ENCODE measurements around the gene JMJD8.
A peak's percentile ranks its signal among the peaks of the same experiment; 100 is the strongest.

JMJD8 gene, protein sequence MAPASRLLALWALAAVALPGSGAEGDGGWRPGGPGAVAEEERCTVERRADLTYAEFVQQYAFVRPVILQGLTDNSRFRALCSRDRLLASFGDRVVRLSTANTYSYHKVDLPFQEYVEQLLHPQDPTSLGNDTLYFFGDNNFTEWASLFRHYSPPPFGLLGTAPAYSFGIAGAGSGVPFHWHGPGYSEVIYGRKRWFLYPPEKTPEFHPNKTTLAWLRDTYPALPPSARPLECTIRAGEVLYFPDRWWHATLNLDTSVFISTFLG

DNA sequence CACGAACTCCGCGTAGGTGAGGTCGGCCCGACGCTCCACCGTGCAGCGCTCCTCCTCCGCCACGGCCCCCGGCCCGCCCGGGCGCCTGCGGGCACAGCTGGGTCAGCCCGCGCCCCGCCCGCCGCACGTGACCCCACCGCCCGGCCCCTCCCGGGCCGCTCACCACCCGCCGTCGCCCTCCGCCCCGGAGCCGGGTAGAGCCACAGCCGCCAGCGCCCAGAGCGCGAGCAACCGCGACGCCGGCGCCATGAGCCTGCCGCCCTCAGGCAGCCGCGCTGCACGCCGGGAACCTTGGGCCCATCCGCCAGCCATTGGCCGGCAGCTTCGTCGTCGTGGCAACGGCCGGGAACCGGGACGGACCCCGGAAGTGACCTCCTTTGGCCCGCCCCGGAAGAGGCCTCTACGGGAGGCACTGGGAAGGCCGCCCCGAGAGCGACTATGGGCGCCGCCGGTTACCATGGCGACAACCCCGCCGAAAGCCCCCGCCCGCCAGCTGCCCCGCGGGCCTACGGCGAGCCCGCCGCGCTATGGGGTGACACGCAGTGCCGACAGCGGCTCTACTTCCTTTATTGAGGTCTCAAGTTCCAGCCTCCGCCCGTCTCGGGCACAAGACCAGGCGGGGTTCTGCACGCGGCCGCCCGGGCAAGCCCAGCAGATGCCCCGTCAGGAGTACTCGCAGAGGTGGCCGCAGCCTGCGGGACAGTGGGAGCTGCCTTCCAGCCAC is at the start of gene JMJD8:
TSS of gene JMJD8 (minus strand) at position 264 of the 724 bp plus-strand sequence. CDS start at position 249, 15 bp downstream.
- intact Hi-C loops (cut with DNase I): no loop called here

DNA sequence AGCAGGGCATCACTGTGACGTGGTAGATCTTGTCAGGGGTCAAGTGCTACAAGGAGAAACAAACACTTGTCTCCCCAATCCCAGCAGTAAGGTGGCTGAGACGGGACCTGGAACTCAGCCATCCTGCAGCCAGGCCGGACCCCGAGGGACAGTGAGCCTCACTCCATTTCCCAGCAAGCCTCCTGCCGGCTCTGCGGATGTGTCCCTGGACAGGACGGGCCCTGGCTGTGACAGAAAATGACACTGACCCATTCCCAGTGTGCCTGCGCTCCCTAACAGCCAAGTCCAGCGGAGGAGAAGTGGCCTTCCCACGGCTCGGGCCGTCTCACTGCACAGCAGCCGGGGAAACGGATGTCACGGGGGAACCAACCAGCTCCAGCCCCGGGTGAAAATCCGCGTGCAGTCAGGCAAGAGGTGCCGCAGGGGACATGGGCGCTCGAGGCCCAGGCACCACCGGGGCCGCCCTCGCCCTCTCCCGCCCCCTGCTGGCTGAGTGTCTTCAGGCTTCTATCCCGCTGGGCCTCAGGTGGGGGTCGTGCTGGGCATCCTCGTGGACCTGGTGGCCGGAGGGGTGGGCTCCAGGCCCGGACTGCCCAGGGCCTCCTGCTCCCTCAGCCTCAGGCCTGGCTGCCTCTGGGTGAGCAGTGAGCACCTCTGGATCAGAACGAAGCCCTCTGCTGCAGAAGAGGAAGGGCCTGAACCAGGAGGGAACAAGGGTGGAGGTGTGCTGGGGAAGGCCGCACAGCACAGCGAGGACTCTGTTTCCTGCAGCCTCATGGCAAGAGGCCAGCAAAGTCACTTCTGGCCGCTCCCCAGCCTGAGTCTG is 49.5 kb upstream of the JMJD8 start:
- peak in 1 of 10 donors; percentile 83 for DNase-seq
- intact Hi-C loops (cut with DNase I): no loop called here

More for the DNA sequence above, at the start of gene JMJD8:
- DNase-seq: peak; percentile 96 to 99 (median 98)

DNA sequence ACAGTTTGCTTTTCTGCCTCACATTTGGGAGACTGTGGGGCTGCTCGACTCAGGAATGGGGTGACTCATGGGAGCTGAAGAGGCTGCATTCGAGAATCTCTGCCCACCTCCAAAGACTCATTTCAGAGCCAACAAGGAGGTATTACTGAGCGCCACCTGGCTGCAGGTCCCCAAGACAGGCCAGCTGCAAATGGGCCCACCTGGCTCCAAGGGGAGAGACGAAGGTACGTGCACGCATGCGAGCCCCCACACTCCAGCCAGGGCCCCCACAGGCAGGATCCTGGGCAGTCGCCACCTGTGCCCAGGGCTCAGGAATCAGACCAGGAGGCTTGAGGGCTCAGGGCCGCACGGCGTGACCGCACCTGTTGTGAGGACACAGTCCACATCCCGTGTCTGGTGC is 48.8 kb upstream of the JMJD8 start:
- DNase-seq: peak in 1 of 10 donors; percentile 76
- intact Hi-C loops (cut with DNase I): no loop called here

DNA sequence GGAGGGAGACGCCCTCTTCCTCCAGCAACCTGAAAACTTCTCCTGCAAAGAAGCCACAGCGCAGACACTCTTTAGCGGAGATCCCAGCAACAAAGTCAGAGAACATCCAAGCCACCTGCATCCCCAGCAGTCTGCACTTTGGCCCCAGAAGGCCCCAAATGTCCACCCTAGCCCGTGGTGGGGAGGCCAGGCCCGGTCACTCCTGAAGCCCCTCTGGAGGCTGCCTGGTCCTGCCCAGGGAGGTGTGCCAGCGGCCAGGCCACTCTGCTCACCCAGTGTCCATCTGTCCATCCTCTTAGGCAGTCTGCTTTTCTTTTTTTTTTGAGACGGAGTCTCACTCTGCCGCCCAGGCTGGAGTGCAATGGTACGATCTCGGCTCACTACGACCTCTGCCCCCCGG is 48.2 kb upstream of the JMJD8 start:
- intact Hi-C loops (cut with DNase I): no loop called here
- DNase-seq: no peak

DNA sequence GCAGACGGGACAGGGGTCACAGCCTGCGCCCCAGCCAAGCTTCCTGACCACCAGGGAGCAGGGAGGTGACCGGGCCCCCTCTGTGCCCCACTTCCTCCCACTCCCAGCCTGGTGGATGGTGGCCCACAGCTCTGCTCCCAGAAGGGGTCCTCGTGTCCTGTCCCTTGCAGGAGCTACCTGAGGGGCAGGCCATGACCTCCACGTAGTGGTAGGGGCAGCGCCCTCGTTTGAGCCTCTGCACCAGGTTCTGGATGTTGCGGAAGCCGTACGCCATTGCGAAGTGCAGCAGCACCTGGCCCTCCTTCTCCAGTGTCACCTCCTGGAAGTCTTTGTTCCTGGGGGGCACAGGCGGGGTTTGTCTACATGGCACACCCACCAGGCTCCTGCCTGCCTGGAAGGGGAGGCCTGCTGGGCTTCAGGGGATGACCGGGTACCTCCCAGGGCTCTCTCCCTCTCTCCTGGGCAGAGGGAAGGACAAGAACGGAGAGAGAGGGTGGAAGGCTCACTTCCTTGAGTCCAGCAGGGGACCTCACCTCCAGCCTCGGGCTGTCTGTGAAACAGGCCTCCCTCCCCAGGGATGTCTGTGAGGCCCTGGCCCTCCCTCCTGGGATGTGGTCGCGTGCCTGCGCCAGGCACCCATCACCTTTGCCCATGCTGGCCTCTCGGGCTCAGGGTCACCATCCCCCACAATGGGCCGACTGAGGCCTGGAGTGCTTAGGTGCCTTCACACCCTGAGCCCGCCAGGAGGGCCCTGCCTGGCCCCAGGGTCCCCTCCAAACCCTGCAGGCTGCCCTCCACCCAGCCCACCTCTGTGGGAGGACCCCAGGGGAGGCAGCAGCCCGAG is 46.8 kb upstream of the JMJD8 start:
- intact Hi-C loops (cut with DNase I): no loop called here
- peak in 1 of 10 donors; percentile 75 for DNase-seq

DNA sequence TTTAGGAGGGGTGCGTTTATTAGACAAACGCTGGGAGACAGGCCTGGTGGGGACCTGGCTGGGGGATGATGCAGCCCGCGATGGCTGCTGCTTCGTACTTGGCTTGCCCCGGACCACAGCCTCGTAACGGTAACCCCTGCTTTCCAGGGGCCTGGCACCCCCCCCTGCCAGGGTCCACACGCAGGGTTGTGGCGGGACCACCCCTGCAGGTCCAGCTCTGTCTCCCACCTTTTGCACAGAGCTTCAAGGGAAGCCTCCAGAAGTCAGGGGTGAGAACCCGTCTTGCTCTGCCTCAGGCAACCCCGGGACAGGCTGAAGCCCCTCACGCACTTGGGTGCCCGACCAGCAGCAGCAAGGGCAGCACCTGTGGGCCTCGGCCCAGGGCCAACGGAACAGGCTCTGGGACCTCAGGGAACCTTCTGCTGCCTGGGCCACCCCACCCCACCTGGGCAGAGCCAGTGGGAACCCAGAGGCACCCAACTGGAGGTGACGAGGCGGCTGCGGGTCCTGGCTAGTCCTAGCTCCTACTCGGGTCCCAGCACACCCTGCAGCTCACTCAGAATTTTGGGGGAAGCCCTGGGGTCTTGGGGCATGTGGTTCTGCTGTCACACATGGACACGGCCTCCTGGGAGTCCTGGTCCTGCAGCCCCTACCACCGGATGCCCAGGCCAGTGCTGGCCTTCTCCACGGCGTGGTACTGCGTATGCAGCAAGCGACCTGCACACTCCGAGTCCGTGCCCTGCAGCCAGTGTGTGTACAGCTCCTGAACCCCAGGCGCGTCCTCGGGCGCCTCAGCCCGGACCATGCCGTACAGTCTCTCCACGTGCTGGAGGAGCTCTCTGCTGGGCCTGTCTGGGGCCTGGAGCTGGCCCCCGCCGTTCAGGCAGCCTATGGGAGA is 45.9 kb upstream of the JMJD8 start:
- intact Hi-C loops (cut with DNase I): no loop called here

DNA sequence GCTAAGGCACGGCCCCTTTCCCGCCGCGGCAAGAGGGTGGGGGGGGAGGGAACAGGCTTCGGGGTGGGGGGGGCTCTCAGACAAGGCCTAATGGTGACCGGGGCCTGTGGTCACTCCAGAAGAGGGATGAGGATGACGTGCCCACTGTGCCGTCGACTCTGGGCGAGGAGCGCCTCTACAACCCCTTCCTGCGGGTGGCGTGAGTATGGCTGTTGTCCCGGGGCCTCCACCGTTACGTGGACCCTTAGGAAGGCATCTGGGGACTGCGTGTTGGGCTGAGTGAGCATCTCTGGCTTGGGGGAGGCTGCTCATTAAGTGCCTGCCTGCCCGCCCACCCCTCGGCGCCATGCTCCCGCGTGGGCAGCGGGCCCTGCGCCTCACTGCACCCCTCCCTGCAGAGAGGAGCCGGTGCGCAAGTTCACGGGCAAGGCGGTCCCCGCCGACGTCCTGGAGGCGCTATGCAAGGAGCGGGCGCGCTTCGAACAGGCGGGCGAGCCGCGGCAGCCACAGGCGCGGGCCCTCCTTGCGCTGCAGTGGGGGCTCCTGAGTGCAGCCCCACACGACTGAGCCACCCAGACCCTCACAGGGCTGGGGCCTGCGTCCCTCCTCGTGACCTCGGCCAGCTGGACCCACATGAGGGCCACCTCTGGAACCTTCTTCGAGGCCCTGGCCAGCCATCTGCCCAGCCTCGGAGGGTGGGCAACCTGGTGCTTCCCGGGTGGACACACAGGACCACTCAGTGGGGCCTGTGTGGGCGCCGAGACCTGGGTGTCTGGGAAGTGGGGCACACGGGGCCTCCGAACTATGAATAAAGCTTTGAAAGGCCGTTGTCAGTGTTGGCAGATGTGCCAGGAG is 45.0 kb upstream of the JMJD8 start:
- peak in 2 of 10 donors; percentile 90 to 93 for DNase-seq
- intact Hi-C loops (cut with DNase I): no loop called here

More for the DNA sequence above, 45.9 kb upstream of the JMJD8 start:
- peak in 1 of 10 donors; percentile 85 for DNase-seq

DNA sequence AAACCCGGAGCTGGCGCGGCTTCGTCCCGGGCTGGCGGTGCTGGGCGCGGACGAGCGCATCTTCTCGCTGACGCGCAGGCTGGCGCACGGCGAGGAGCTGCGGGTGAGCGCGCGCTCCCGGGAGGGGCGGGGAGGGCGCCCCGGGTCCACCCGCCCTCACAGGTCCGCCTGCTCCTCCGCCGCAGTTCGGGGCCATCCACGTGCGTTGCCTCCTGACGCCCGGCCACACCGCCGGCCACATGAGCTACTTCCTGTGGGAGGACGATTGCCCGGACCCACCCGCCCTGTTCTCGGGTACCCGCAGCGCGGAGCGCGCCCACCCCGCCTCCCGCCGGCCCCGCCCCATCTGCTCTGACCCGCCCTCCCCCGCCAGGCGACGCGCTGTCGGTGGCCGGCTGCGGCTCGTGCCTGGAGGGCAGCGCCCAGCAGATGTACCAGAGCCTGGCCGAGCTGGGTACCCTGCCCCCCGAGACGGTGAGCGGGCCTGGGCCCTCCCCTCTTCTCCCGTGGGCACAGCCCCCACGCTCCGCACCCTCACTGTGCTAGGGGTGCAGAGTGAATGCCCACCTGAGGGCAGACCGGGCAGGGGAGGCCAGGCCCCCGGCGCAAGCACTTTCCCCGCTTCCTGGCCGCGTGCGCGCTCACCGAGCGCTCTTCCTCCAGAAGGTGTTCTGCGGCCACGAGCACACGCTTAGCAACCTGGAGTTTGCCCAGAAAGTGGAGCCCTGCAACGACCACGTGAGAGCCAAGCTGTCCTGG is 44.2 kb upstream of the JMJD8 start:
- DNase-seq: peak in 5 of 10 donors; percentile 64 to 95 (median 67)
- intact Hi-C loops (cut with DNase I): no loop called here

DNA sequence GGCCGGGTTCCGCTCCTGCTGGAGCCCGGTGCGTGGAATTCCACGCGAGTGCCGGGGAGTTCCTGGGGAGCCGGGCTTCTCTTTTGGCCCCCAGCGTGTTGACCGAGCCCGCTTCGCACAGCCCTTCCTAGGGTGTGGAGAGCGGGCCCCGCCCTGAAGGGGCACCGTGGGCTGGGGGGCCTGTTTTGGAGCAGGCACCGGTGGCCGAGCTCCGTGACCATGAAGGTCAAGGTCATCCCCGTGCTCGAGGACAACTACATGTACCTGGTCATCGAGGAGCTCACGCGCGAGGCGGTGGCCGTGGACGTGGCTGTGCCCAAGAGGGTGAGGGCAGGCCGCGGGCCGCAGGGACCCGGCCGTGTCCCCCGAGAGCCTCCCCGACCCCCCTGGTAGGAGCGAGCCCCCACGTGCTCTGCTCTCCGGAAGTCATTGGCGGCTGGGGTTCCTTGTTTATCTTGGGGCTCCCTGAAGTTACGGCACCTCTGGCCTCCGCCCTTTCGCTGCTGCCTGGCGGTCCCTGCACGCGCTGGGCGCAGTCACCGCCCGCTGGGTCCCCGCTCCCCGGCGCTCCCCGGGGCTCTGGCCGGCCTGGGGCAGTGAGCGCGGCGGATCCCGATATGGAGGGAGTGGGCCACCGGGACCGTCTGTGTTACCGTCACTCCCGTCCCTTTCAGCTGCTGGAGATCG is 43.3 kb upstream of the JMJD8 start:
- intact Hi-C loops (cut with DNase I): no loop called here
- no peak for DNase-seq

DNA sequence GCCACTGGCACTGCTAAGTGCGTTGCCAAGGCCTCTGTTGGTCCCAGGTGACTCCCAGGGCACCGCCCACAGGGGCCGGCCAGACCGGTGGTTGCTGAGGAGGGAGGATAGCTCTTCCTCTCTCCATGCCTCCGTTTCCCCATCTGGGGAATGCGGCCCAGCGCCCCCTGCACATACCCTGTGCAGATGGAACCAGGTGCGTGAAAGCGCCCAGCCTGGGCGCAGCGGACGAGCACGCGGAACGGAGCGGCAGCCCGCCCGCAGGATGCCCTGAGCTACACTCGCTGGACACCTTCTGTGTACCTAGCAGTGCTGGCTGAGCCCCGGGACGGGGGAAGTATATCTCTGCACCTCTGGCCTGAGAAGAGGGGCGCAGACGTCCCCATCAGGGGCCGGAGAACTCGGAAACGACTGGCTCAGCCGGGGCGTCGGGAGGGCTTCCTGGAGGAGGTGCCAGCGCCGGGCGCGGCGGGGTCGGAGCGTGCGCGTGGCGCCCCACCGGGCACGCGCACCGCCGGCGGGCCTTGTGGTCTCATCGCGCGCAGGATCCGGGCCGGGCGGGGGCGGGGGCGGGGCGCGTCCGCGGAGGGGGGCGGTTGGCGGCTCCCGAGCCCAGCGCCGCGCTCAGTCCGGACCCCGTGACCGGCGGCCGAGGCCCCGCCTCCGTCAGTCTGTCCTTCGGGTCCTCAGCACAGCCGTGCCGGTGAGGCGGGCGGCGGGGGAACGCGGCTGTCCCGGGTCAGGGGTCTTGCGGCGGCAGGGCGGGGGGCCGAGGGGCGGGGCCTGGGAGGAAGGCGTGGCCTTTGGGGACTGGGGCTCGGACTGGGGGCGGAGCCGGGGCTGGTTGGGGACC is 42.5 kb upstream of the JMJD8 start, which contains the start of the genes CCDC78 and HAGHL:
TSS of gene CCDC78 (minus strand) at position 6 of the 853 bp plus-strand sequence. CDS start 76 bp downstream, outside the sequence.
TSS of gene HAGHL (plus strand) at position 669 of the 853 bp plus-strand sequence. CDS start 404 bp downstream, outside the sequence.
- intact Hi-C loops (cut with DNase I): no loop called here
- peak in 6 of 10 donors; percentile 66 to 95 (median 79) for DNase-seq

DNA sequence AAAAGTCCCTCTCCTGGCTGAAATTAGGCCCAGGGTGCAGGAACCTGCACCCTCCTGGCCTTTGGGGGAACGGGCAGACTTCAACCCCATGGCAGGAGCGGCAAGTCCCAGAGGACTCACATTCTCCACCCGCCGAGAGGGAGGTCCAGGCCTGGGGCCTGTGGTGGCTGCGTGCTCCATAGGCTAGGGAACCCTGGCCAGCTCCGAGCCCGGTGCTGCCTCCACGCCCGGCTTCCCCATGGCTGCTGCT is 42.0 kb upstream of the JMJD8 start:
- DNase-seq: no peak
- intact Hi-C loops (cut with DNase I): no loop called here

DNA sequence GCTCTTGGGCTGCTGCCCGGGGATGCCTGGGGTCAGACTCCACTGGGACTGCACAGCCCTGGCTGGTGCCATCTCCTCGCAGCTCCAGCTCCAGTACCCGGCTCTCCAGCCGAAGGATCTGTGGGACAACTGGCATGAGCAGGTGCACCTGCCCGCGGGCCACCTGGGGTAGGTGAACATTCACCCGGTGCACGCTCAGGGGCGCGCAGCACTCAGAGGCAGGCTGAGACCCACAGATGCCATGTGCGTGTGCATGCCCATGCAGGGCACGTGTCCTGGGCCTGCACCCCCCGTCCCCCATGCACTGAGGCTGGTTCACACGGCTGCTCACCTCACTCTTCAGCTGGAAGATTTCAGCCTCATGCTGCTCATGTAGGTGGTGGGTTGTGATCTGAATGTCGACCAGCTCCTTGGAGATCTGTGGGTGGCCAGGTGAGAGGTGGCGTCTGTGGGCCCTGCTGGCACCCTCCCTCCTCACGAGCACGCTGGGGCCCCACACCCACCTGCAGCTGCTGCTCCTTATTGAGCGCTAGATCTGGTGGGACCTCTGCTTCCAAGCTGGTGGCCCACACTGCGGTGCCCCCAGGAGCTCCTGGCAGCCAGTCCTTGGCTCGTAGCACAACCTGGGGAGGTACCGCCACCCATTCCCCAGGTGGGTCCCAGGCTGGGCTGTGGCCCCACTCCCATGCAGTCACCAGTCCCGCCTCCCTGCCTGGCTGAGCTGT is 41.5 kb upstream of the JMJD8 start:
- no peak for DNase-seq
- intact Hi-C loops (cut with DNase I): no loop called here

DNA sequence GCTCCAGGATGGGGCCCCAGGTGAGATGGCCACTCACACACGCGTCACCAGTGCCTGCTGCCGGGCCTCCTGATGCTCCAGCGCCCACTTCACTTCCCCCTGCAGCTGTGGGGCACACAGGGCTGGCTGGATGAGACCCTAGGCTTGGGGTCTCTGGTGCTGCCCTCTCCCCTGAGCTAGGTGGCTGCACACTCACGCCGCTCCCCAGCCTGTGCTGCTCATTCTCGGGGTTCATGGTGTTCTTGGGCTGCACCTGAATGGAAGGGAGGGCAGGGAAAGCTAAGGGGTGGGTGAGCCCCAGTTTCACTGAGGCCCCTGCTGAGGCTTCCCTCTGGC is 40.9 kb upstream of the JMJD8 start:
- DNase-seq: no peak
- intact Hi-C loops (cut with DNase I): no loop called here

DNA sequence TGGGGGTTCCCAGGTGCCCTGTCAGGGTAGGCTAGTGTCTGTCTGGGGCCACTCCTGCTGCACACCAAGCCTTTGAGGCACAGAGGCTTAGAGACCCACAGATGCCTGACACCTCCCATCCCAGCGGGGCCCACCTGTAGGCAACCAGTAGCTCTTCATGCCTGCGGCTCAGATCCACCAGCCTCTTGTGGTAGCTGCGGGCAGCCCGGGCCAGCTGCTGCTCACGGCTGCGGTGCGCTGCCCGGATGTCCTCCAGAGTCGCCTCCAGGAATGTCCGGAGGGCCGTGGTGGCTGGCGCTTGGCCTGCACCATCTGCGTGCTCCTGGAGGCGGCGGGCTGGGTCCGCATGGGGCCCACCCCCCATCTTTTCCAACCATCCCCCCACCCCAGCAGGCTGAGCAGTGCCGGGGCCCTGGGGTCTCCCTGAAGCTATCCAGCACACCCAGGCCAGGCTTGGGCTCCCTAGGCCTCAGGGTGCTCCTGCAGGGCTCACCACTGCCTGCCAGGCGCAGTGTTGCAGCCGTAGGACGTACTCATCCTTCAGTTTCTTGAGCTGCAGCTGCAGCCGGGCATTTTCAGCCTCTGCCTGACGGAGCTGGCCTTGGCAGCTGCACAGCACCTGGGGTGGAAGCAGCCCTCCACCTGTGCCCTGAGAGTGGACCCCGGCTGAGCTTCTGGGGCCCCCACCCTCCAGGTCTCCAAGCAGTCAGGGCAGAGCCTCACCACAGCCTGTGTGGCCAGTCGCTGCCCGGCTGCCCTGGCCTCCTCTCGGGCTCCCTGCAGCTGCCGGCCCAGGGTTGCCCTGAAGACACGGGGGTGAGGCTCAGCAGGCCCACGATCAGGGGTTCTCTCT is 40.3 kb upstream of the JMJD8 start:
- no peak for DNase-seq

DNA sequence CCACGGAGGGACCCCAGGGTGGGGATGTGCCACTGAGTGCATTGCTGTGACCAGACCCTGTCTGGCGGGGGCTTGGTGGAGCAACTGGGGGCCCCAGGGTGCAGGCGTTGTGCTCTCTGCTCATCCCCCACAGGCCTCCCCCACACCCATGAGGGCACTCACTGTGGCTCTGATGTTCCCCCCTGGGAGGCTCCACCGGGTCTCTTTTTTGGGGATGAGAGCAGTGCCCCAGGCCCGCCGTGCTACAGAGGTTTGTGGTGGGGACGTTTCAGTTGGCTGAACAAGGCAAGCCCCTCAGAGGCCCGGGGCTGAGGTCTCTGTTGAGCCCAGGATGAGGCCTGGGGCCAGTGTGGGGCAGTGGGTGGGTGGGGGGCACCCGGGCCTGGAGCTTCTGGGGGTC is 39.6 kb upstream of the JMJD8 start:
- DNase-seq: no peak
- intact Hi-C loops (cut with DNase I): no loop called here

More for the DNA sequence above, 40.3 kb upstream of the JMJD8 start:
- intact Hi-C loops (cut with DNase I): no loop called here

Measured in posterior cingulate gyrus (tissue), 11 donors.